H1 (cell line): ENCODE measurements around the gene MLEC. TPM values are rescaled to one million over a fixed set of nuclear protein-coding genes. Genes with fewer than 3 reads are reported as not detected.

Source experiments
- CTCF ChIA-PET: fragments of 300-600 bp; sonication (Branson Sonifier 250); formaldehyde crosslinking; loops from one replicate; lab custom pipeline; 2021; ENCODE audit not compliant: partially characterized antibody; lab: Charles Lee
- POLR2A ChIA-PET: fragments of 300-600 bp; sonication (Branson Sonifier 250); formaldehyde crosslinking; loops from one replicate; lab custom pipeline; 2021; ENCODE audit warnings: inconsistent platforms; ENCODE audit not compliant: partially characterized antibody; lab: Charles Lee
- DNase-seq, 2 experiments: peaks; one replicate each; pipeline versions ENCODE4 v3.0.0 to v3.0.0-alpha.2; 2010 to 2022; ENCODE audit warnings: low spot score in 2 of 2, low read depth in 1 of 2, mixed read lengths in 1 of 2
- FAIRE-seq: peaks from 2 replicates; lab custom pipeline; 2011; peaks lifted over from hg19 to GRCh38; lab: Jason Lieb, UNC
- H2AFZ ChIP-seq: 2 replicates; pipeline ENCODE4 v1.8.1; 2012; ENCODE audit warnings: low read length, inconsistent platforms
- H2AK5ac ChIP-seq: 2 replicates; pipeline ENCODE4 v1.6.1; 2013; ENCODE audit warnings: low read depth, low read length
- H2BK120ac ChIP-seq: replicated peaks from 2 replicates; pipeline ENCODE3; 2013; ENCODE audit warnings: low read depth, low read length, inconsistent platforms
- H2BK12ac ChIP-seq: 2 replicates; pipeline ENCODE4 v1.6.1; 2013; ENCODE audit warnings: low read depth, low read length
- H2BK15ac ChIP-seq: 2 replicates; pipeline ENCODE4 v1.6.1; 2013; ENCODE audit warnings: low read length
- H2BK20ac ChIP-seq: 2 replicates; pipeline ENCODE4 v1.6.1; 2013; ENCODE audit warnings: low read length
- H2BK5ac ChIP-seq: 2 replicates; pipeline ENCODE4 v1.6.1; 2013; ENCODE audit warnings: low read depth, low read length
- H3K14ac ChIP-seq: 2 replicates; pipeline ENCODE4 v1.6.1; 2013; ENCODE audit warnings: inconsistent platforms; ENCODE audit not compliant: insufficient read length
- H3K18ac ChIP-seq: 2 replicates; pipeline ENCODE4 v1.6.1; 2013; ENCODE audit warnings: low read length; ENCODE audit errors: extremely low read depth
- H3K23ac ChIP-seq: 2 replicates; pipeline ENCODE4 v1.6.1; 2013; ENCODE audit warnings: inconsistent platforms; ENCODE audit not compliant: insufficient read length
- H3K23me2 ChIP-seq: 2 replicates; pipeline ENCODE4 v1.6.1; 2013; ENCODE audit warnings: low read depth, low read length
- H3K27ac ChIP-seq: 2 replicates; pipeline ENCODE4 v1.6.1; 2011; ENCODE audit warnings: low read depth, low read length, inconsistent platforms
- H3K27me3 ChIP-seq, 4 experiments: replicated peaks in 1 of 4; 1 replicate in 1 of 4; 2 replicates in 3 of 4; pipeline versions ENCODE4 v1.6.1 to v1.8.1; 2011 to 2013; ENCODE audit warnings: low read length in 3 of 4, mild to moderate bottlenecking in 3 of 4, inconsistent platforms in 2 of 4, mixed read lengths in 2 of 4, moderate library complexity in 1 of 4; ENCODE audit not compliant: control insufficient read depth in 3 of 4, insufficient read depth in 3 of 4; ENCODE audit errors: extremely low read depth in 1 of 4
- H3K36me3 ChIP-seq, 4 experiments: 2 replicates each; pipeline versions ENCODE4 v1.6.1 to v1.8.1; 2011 to 2013; ENCODE audit warnings: mild to moderate bottlenecking in 4 of 4, low read length in 3 of 4, moderate library complexity in 2 of 4, control low read depth in 1 of 4, inconsistent platforms in 1 of 4; ENCODE audit not compliant: insufficient read depth in 4 of 4, control insufficient read depth in 2 of 4
- H3K4ac ChIP-seq: replicated peaks from 2 replicates; pipeline ENCODE3; 2013; ENCODE audit warnings: low read length, low read depth, mixed read lengths, inconsistent platforms; ENCODE audit not compliant: insufficient read length
- H3K4me1 ChIP-seq, 4 experiments: replicated peaks in 1 of 4; 1 replicate in 1 of 4; 2 replicates in 3 of 4; pipeline versions ENCODE4 v1.6.1 to v1.8.1; 2011 to 2013; ENCODE audit warnings: low read length in 3 of 4, inconsistent platforms in 2 of 4, mixed read lengths in 1 of 4; ENCODE audit not compliant: insufficient read depth in 4 of 4, control insufficient read depth in 3 of 4
- H3K4me2 ChIP-seq, 2 experiments: 2 replicates each; pipeline versions ENCODE4 v1.6.1 to v1.8.1; 2011 to 2013; ENCODE audit warnings: low read depth in 2 of 2, low read length in 2 of 2, control low read depth in 1 of 2, inconsistent platforms in 1 of 2, mild to moderate bottlenecking in 1 of 2; ENCODE audit not compliant: insufficient read depth in 1 of 2
- H3K4me3 ChIP-seq, 4 experiments: fragments of 200-600, 300-600 bp in 1 of 4; sonication (generic), shearing (Covaris generic), sonication (Bioruptor Twin) in 1 of 4; 2 replicates each; pipeline versions ENCODE4 v1.5.1 to v1.8.1; 2011 to 2016; ENCODE audit warnings: low read length in 4 of 4, low read depth in 3 of 4, control low read depth in 2 of 4, inconsistent platforms in 2 of 4, mild to moderate bottlenecking in 2 of 4, mixed read lengths in 1 of 4, moderate library complexity in 1 of 4; ENCODE audit not compliant: insufficient read depth in 2 of 4; ENCODE audit errors: extremely low read depth in 1 of 4
- H3K56ac ChIP-seq: replicated peaks from 2 replicates; pipeline ENCODE3; 2013; ENCODE audit warnings: low read depth, mild to moderate bottlenecking, mixed read lengths, low read length, inconsistent platforms; ENCODE audit not compliant: insufficient read length
- H3K79me1 ChIP-seq: 2 replicates; pipeline ENCODE4 v1.6.1; 2013; ENCODE audit warnings: low read depth, low read length, control low read depth
- H3K79me2 ChIP-seq, 2 experiments: 2 replicates each; pipeline versions ENCODE4 v1.6.1 to v1.8.1; 2012 to 2013; ENCODE audit warnings: low read length in 2 of 2, mild to moderate bottlenecking in 2 of 2, inconsistent platforms in 1 of 2; ENCODE audit not compliant: insufficient read depth in 2 of 2, control insufficient read depth in 1 of 2
- H3K9ac ChIP-seq, 4 experiments: replicated peaks in 1 of 4; 1 replicate in 1 of 4; 2 replicates in 3 of 4; pipeline versions ENCODE4 v1.6.1 to v1.8.1; 2011 to 2013; ENCODE audit warnings: low read depth in 3 of 4, low read length in 3 of 4, control low read depth in 2 of 4, mild to moderate bottlenecking in 2 of 4, moderate library complexity in 2 of 4, inconsistent platforms in 1 of 4; ENCODE audit errors: extremely low read depth in 1 of 4
- H3K9me3 ChIP-seq, 2 experiments: 2 replicates each; pipeline versions ENCODE4 v1.6.1 to v1.8.1; 2012 to 2013; ENCODE audit warnings: mild to moderate bottlenecking in 2 of 2, moderate library complexity in 2 of 2, control low read depth in 1 of 2, inconsistent platforms in 1 of 2, low read depth in 1 of 2, low read length in 1 of 2, mixed read lengths in 1 of 2; ENCODE audit not compliant: insufficient read depth in 2 of 2
- H4K20me1 ChIP-seq, 2 experiments: replicated peaks in 1 of 2; 2 replicates each; pipeline versions ENCODE3 to v1.8.1; 2011 to 2013; ENCODE audit warnings: inconsistent platforms in 2 of 2, low read length in 2 of 2, mild to moderate bottlenecking in 1 of 2; ENCODE audit not compliant: insufficient read depth in 2 of 2, control insufficient read depth in 1 of 2
- H4K5ac ChIP-seq: 2 replicates; pipeline ENCODE4 v1.6.1; 2013; ENCODE audit warnings: low read length, low read depth, mixed read lengths, inconsistent platforms; ENCODE audit not compliant: insufficient read length
- H4K8ac ChIP-seq: 2 replicates; pipeline ENCODE4 v1.8.0; 2013; ENCODE audit warnings: mild to moderate bottlenecking, moderate library complexity, low read length, inconsistent platforms; ENCODE audit not compliant: insufficient read depth; ENCODE audit errors: extremely low read depth
- H4K91ac ChIP-seq: replicated peaks from 2 replicates; pipeline ENCODE3; 2013; ENCODE audit warnings: low read length, mixed read lengths, inconsistent platforms; ENCODE audit not compliant: insufficient read length
- BCL11A ChIP-seq, 2 experiments: IDR thresholded peaks; one replicate each; pipeline ENCODE4 v1.6.1; 2011; ENCODE audit warnings: low read depth in 2 of 2, low read length in 2 of 2, mild to moderate bottlenecking in 2 of 2
- BRCA1 ChIP-seq: IDR thresholded peaks from 2 replicates; pipeline ENCODE4 v1.6.1; 2012; ENCODE audit warnings: low read depth, low read length, improper control_type of control experiment
- CHD2 ChIP-seq: IDR thresholded peaks from 2 replicates; pipeline ENCODE4 v1.6.1; 2012; ENCODE audit warnings: low read length, improper control_type of control experiment
- EGR1 ChIP-seq: IDR thresholded peaks from 2 replicates; pipeline ENCODE4 v1.6.1; 2011; ENCODE audit warnings: low read depth, low read length, borderline replicate concordance
- JUN ChIP-seq: IDR thresholded peaks from 2 replicates; pipeline ENCODE4 v1.6.1; 2011; ENCODE audit warnings: low read depth, mild to moderate bottlenecking, improper control_type of control experiment, low read length
- JUND ChIP-seq: IDR thresholded peaks from 2 replicates; pipeline ENCODE4 v1.6.1; 2011; ENCODE audit warnings: mild to moderate bottlenecking, improper control_type of control experiment, low read length
- KDM4A ChIP-seq: IDR thresholded peaks from one replicate; pipeline ENCODE4 v1.7.1; 2012; ENCODE audit warnings: low read depth, mild to moderate bottlenecking, moderate library complexity, low read length, inconsistent platforms; ENCODE audit not compliant: severe bottlenecking
- KDM5A ChIP-seq: fragments of 200-600 bp; IDR thresholded peaks from 2 replicates; pipeline ENCODE4 v1.7.1; 2012; ENCODE audit warnings: mild to moderate bottlenecking, low read length, inconsistent platforms, mixed read lengths
- MAFK ChIP-seq: IDR thresholded peaks from 2 replicates; pipeline ENCODE4 v1.6.1; 2012; ENCODE audit warnings: low read depth, mild to moderate bottlenecking, improper control_type of control experiment, low read length
- RXRA ChIP-seq: IDR thresholded peaks from 2 replicates; pipeline ENCODE4 v1.6.1; 2011; ENCODE audit warnings: low read depth, mild to moderate bottlenecking, low read length, moderate library complexity; ENCODE audit not compliant: insufficient read depth
- SAP30 ChIP-seq: fragments of 300-600 bp; sonication (generic); IDR thresholded peaks from 2 replicates; pipeline ENCODE4 v1.7.1; 2012; ENCODE audit warnings: low read length, moderate library complexity, mild to moderate bottlenecking, inconsistent platforms; ENCODE audit not compliant: insufficient read depth, insufficient replicate concordance
- SIRT6 ChIP-seq: IDR thresholded peaks from one replicate; pipeline ENCODE4 v1.7.1; 2012; ENCODE audit warnings: low read length, inconsistent platforms
- SUZ12 ChIP-seq: fragments of 200-600 bp; sonication (generic); IDR thresholded peaks from 2 replicates; pipeline ENCODE4 v1.6.1; 2012; ENCODE audit warnings: mild to moderate bottlenecking, inconsistent platforms, low read length, moderate library complexity, mixed read lengths
- TCF12 ChIP-seq: IDR thresholded peaks from 2 replicates; pipeline ENCODE4 v1.6.1; 2011; ENCODE audit warnings: low read depth, mild to moderate bottlenecking, low read length
- WGBS, 2 experiments: shearing (Covaris generic) in 1 of 2; methylation state at CpG; one replicate each; pipeline versions ENCODE4 v1.1.6 to v1.1.7; 2013 to 2015; ENCODE audit warnings: low lambda C conversion rate in 2 of 2, mixed read lengths in 2 of 2, inconsistent platforms in 1 of 2, low coverage in 1 of 2, missing lambda C conversion rate in 1 of 2; ENCODE audit not compliant: insufficient replicate concordance in 2 of 2, insufficient coverage in 1 of 2, insufficient read length in 1 of 2; ENCODE audit errors: extremely low coverage in 1 of 2, missing lambda C conversion rate in 1 of 2; 5-methylcytosine and 5-hydroxymethylcytosine counted together
- polyA plus RNA-seq, 7 experiments: library from polyadenylated mRNA; depleted of rRNA in 3 of 7; stranded (reverse) in 5 of 7; unstranded in 2 of 7; fragments of >200 nt in 5 of 7; fragments of 200-250 nt in 2 of 7; gene quantifications; 1 replicate in 5 of 7; 2 replicates in 1 of 7; 4 replicates in 1 of 7; pipeline versions ENCODE4 v1.2.1 to v1.2.3, GENCODE V29; 2011 to 2013; ENCODE audit warnings: missing spikeins in 2 of 7, mixed read lengths in 2 of 7
- total RNA-seq: library from RNA; stranded (reverse); fragmentation: NEBNext Ultra II Directional; extraction: Animal tissue kit (Norgen Biotek cat#: 25700); gene quantifications from 2 replicates; pipeline ENCODE4 v1.2.1, GENCODE V29; 2021

MLEC gene
- total and polyA plus RNA-seq, 2 of the 8 experiments (the other 6 are each of a cell fraction or from before 2014, with no cell fraction given): 37.1 to 260 TPM

- DNase-seq (no peak), FAIRE-seq (no peak)
- Histone ChIP-seq H2AFZ (no peak overlapping the region), H2BK20ac (no peak overlapping the region), H3K4ac (no peak overlapping the region), H4K5ac (no peak overlapping the region), H3K4me2 (peak overlapping the region; percentile 85 to 88), H3K9ac (peak overlapping the region in 3 of 4 experiments; percentile 26 to 82 (median 39); a peak in 2 of 7 replicates), H3K27me3 (no peaks in the 10 kb centered on the region), H3K4me1 (peaks cover 5 to 13% (median 9%) of the 10 kb centered on the region in 4 experiments; a peak in 6 of 7 replicates), H2BK15ac (0 out of 2 replicates have a peak overlapping the region, but pooled peaks have one; percentile 19), H4K20me1 (peaks cover 2 to 6% of the 10 kb centered on the region in 2 experiments), H3K14ac (no peak overlapping the region), H3K18ac (0 out of 2 replicates have a peak overlapping the region, but pooled peaks have one; percentile 42), H2BK12ac (no peak overlapping the region), H3K27ac (no peak overlapping the region), H2BK5ac (peak overlapping the region; percentile 22; the same call in 1 of the 2 replicates), H3K9me3 (no peaks in the 10 kb centered on the region), H3K79me2 (peaks cover 0 to 28% of the 10 kb centered on the region in 2 experiments; a peak in 2 of 4 replicates), H3K23ac (no peak overlapping the region), H2BK120ac (no peak overlapping the region), H2AK5ac (0 out of 2 replicates have a peak overlapping the region, but pooled peaks have one; percentile 42), H4K8ac (no peak overlapping the region), H3K56ac (no peak overlapping the region), H3K4me3 (peak overlapping the region; percentile 72 to 95 (median 87)), H3K36me3 (peaks cover 11 to 34% (median 22%) of the 10 kb centered on the region in 4 experiments; a peak in 7 of 8 replicates), H4K91ac (no peak overlapping the region), H3K23me2 (peaks cover 5% of the 10 kb centered on the region; the same call in 1 of the 2 replicates), H3K79me1 (peaks cover 11% of the 10 kb centered on the region)
- POLR2A ChIA-PET: interaction anchor here (0.6 to 5.4 kb wide), 10 partner anchors 11 to 132 kb away, joined by 3 to 42 read pairs (median 6); partner anchors contain the start of genes ACADS and MLEC
- CTCF ChIA-PET: interaction anchor here (0.6 to 5.4 kb wide), 12 partner anchors 14 to 299 kb away, joined by 3 to 56 read pairs (median 4); partner anchors contain the start of gene ACADS
- 47% methylated on average over 6 of the region's 6 CpGs; no CpG with 5 or more reads in 1 of the 2 experiments for WGBS, 2 experiments
- TF ChIP-seq MAFK (no peak), TCF12 (no peak), KDM5A (no peak), JUND (no peak), KDM4A (no peak), SAP30 (no peak), BCL11A (IDR thresholded peaks at IDR 0.05; ENCODE audit: low read depth in 2 of 2, low read length in 2 of 2) (no peak), CHD2 (no peak), JUN (no peak), RXRA (no peak), SIRT6 (no peak), BRCA1 (no peak), SUZ12 (no peak), EGR1 (no peak)
Observed at GRCh38 chr12:120711411-120711810, 24.5 kb downstream of the MLEC start.
